HG03060 (cell line): ENCODE measurements around the gene SOX12.
"Not testable (repeated sequence)": the region's sequence is repeated elsewhere in the genome, so short reads cannot be mapped to it uniquely, and the experiment has no call there.

Experiments used
- ATAC-seq: cut with Tn5 transposase; IDR thresholded peaks from one replicate; pipeline ENCODE4 v1.9.1; 2021; ENCODE audit warnings: low read depth, moderate number of reproducible peaks; ENCODE audit not compliant: unreplicated experiment

The SOX12 gene

DNA sequence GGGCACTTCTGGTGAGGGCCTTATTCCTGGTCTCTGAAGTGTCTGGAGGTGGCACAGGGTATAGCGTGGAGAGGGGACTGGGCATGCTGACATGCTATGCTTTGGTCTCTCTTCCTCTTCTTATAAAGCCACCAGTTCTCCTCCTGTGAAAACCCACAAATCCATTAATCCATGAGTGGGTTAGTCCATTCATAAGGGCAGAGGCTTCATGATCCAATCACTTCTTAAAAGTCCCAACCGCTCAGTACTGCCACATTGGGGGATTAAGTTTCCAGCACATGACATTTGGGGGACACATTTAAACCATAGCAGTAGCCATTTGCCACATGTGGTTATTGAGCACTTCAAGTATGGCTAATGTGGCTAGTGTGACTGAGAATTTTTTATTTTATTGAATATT lies 51.4 kb downstream of the SOX12 start:
- ATAC-seq, result no peak

DNA sequence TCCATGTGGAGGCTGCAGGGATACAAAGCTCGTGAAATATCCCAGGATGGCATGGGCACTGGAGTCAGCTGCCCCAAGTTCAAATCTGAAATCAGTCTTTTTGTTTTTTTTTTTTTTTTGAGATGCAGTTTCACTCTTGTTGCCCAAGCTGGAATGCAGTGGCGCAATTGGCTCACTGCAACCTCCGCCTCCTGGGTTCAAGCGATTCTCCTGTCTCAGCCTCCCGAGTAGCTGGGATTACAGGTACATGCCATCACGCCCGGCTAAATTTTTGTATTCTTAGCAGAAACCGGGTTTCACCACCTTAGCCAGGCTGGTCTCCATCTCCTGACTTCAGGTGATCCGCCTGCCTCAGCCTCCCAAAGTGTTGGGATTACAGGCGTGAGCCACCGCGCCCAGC lies 52.2 kb downstream of the SOX12 start:
- ATAC-seq, result not testable (repeated sequence)

DNA sequence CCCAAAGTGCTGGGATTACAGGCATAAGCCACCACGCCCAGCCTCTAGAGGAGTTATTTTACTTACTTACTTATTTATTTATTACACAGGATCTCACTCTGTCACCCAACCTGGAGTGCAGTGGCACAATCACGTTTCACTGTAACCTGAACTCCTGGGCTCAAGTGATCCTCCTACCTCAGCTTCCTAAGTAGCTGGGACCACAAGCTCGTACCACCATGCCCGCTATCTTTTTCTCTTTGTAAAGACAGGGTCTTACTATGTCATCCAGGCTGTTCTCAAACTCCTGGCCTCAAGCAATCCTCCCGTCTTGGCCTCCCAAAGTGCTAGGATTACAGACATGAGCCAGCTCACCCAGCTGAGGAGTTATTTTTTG lies 53.6 kb downstream of the SOX12 start:
- ATAC-seq, result no peak
